Liver (tissue), 9 donors: ENCODE data around the gene TGM3. TPM values are rescaled to one million over a fixed set of nuclear protein-coding genes. Genes with fewer than 3 reads are reported as not detected.

Experiments
- DNase-seq: peaks from one replicate; pipeline ENCODE4 v3.0.0-alpha.2; 2017; ENCODE audit warnings: low spot score
- H3K27ac ChIP-seq, 2 donors: one replicate each; pipeline ENCODE4 v1.7.0; 2013; ENCODE audit warnings: inconsistent platforms in 2 of 2, low read length in 2 of 2, control low read depth in 1 of 2, low read depth in 1 of 2, mild to moderate bottlenecking in 1 of 2
- H3K27me3 ChIP-seq, 4 donors: one replicate each; pipeline versions ENCODE4 v1.6.1 to v1.7.0; 2013; ENCODE audit warnings: low read length in 3 of 4, inconsistent platforms in 1 of 4, mild to moderate bottlenecking in 1 of 4, moderate library complexity in 1 of 4; ENCODE audit not compliant: control insufficient read depth in 4 of 4, insufficient read depth in 4 of 4
- H3K36me3 ChIP-seq, 4 donors: one replicate each; pipeline versions ENCODE4 v1.6.1 to v1.7.0; 2013; ENCODE audit warnings: low read length in 3 of 4, mild to moderate bottlenecking in 3 of 4, low read depth in 1 of 4, moderate library complexity in 1 of 4; ENCODE audit not compliant: control insufficient read depth in 4 of 4, insufficient read depth in 3 of 4
- H3K4me1 ChIP-seq, 4 donors: one replicate each; pipeline versions ENCODE4 v1.6.1 to v1.7.0; 2013; ENCODE audit warnings: low read length in 3 of 4, mild to moderate bottlenecking in 3 of 4, moderate library complexity in 1 of 4; ENCODE audit not compliant: control insufficient read depth in 4 of 4, insufficient read depth in 4 of 4
- H3K4me3 ChIP-seq, 3 donors: one replicate each; pipeline versions ENCODE4 v1.6.1 to v1.7.0; 2013; ENCODE audit warnings: low read length in 3 of 3, control low read depth in 1 of 3, low read depth in 1 of 3, mild to moderate bottlenecking in 1 of 3
- H3K9ac ChIP-seq, 2 donors: one replicate each; pipeline ENCODE4 v1.7.0; 2013; ENCODE audit warnings: low read length in 2 of 2, mild to moderate bottlenecking in 2 of 2, moderate library complexity in 2 of 2, control low read depth in 1 of 2, low read depth in 1 of 2
- H3K9me3 ChIP-seq, 4 donors: one replicate each; pipeline versions ENCODE4 v1.6.1 to v1.7.0; 2013; ENCODE audit warnings: low read length in 3 of 4; ENCODE audit not compliant: control insufficient read depth in 4 of 4
- ATF3 ChIP-seq: IDR thresholded peaks from 2 replicates; pipeline ENCODE4 v1.6.1; 2016; ENCODE audit warnings: antibody characterized with exemption
- CTCF ChIP-seq: fragments of 150-350 bp; IDR thresholded peaks from 2 replicates; pipeline ENCODE4 v1.5.1; 2017; ENCODE audit warnings: improper control_type of control experiment, low read depth, low read length; ENCODE audit not compliant: missing input control
- EGR1 ChIP-seq, 2 donors: IDR thresholded peaks; 2 replicates each; pipeline ENCODE4 v1.6.1; 2016 to 2018; ENCODE audit warnings: antibody characterized with exemption in 2 of 2, low read depth in 2 of 2
- FOXA1 ChIP-seq: IDR thresholded peaks from 2 replicates; pipeline ENCODE4 v1.6.1; 2016; ENCODE audit warnings: antibody characterized with exemption
- FOXA2 ChIP-seq: IDR thresholded peaks from 2 replicates; pipeline ENCODE4 v1.6.1; 2016; ENCODE audit warnings: antibody characterized with exemption
- GABPA ChIP-seq, 2 donors: IDR thresholded peaks in 1 of 2; conservative IDR thresholded peaks in 1 of 2; 2 replicates each; pipeline ENCODE4 v1.6.1; 2016; ENCODE audit warnings: antibody characterized with exemption in 2 of 2, mild to moderate bottlenecking in 1 of 2, moderate library complexity in 1 of 2
- HNF4A ChIP-seq, 2 donors: conservative IDR thresholded peaks; 2 replicates each; pipeline ENCODE4 v1.6.1; 2016; ENCODE audit warnings: antibody characterized with exemption in 2 of 2, mild to moderate bottlenecking in 2 of 2
- HNF4G ChIP-seq: IDR thresholded peaks from 2 replicates; pipeline ENCODE4 v1.6.1; 2016; ENCODE audit warnings: antibody characterized with exemption
- JUND ChIP-seq, 2 donors: IDR thresholded peaks; 2 replicates each; pipeline ENCODE4 v1.6.1; 2016; ENCODE audit warnings: antibody characterized with exemption in 2 of 2
- MAX ChIP-seq: IDR thresholded peaks from 2 replicates; pipeline ENCODE4 v1.6.1; 2016; ENCODE audit warnings: antibody characterized with exemption
- NR2F2 ChIP-seq: IDR thresholded peaks from 2 replicates; pipeline ENCODE4 v1.6.1; 2016; ENCODE audit warnings: antibody characterized with exemption
- RAD21 ChIP-seq, 2 donors: IDR thresholded peaks; 2 replicates each; pipeline ENCODE4 v1.6.1; 2016; ENCODE audit warnings: antibody characterized with exemption in 2 of 2, mild to moderate bottlenecking in 2 of 2
- REST ChIP-seq: IDR thresholded peaks from 2 replicates; pipeline ENCODE4 v1.6.1; 2016; ENCODE audit warnings: antibody characterized with exemption, mild to moderate bottlenecking
- RXRA ChIP-seq, 2 donors: IDR thresholded peaks; 2 replicates each; pipeline ENCODE4 v1.6.1; 2017 to 2018; ENCODE audit warnings: antibody characterized with exemption in 2 of 2, mild to moderate bottlenecking in 1 of 2
- SP1 ChIP-seq: IDR thresholded peaks from 2 replicates; pipeline ENCODE4 v1.6.1; 2018; ENCODE audit warnings: antibody characterized with exemption, mild to moderate bottlenecking
- WGBS: extraction: QIAGEN DNeasy Blood & Tissue Kit; methylation state at CpG from one replicate; pipeline ENCODE4 v1.1.7; 2013; 5-methylcytosine and 5-hydroxymethylcytosine counted together
- polyA plus RNA-seq, 2 donors: library from polyadenylated mRNA; stranded (reverse) in 1 of 2; unstranded in 1 of 2; fragments of 200-250 nt in 1 of 2; fragments of >200 nt in 1 of 2; fragmentation: Nextera tagmentation in 1 of 2; extraction: Ambion mirVana in 1 of 2; gene quantifications; one replicate each; pipeline versions ENCODE4 v1.2.1 to v1.2.3, GENCODE V29; 2013 to 2015
- total RNA-seq, 2 donors: library from RNA; depleted of rRNA; stranded (reverse); fragments of >200 nt; gene quantifications; one replicate each; pipeline ENCODE4 v1.2.3, GENCODE V29; 2014
- donor health status: healthy.
- donor health status: healthy.
- donor health status: healthy.
- donor health status: healthy.
- donor health status: healthy.

The TGM3 gene
- total and polyA plus RNA-seq, 4 donors: 0.05 to 0.28 (median 0.08) TPM; not detected in 1

- no peaks in the 10 kb centered on the region for H3K27me3 ChIP-seq
- H3K4me1 ChIP-seq: peaks cover 5 to 50% (median 42%) of the 10 kb centered on the region in 4 donors
- WGBS: 43% methylated on average over 2 of the region's 2 CpGs
- no peak overlapping the region for H3K27ac ChIP-seq
- TF ChIP-seq FOXA2 (no peak), ATF3 (no peak), HNF4G (no peak), SP1 (no peak), FOXA1 (no peak), JUND (IDR thresholded peaks at IDR 0.05) (no peak), NR2F2 (no peak)
- H3K9me3 ChIP-seq: no peaks in the 10 kb centered on the region
- H3K9ac ChIP-seq: no peak overlapping the region
- no peaks in the 10 kb centered on the region for H3K36me3 ChIP-seq
- DNase-seq: no peak
- H3K4me3 ChIP-seq: no peak overlapping the region
These were observed 9.2 kb downstream of the TGM3 start for GRCh38 chr20:2305029-2305428.

GRCh38 chr20:2305479-2305878 is 9.7 kb downstream of the TGM3 start:
- Histone ChIP-seq H3K9me3 (no peaks in the 10 kb centered on the region), H3K27ac (no peak overlapping the region), H3K27me3 (no peaks in the 10 kb centered on the region), H3K36me3 (no peaks in the 10 kb centered on the region), H3K4me3 (no peak overlapping the region), H3K4me1 (peaks cover 5 to 46% (median 39%) of the 10 kb centered on the region in 4 donors), H3K9ac (no peak overlapping the region)
- no peak for TF ChIP-seq CTCF
- TF ChIP-seq GABPA (IDR thresholded peaks at IDR 0.05 in 1 of 2, conservative IDR thresholded peaks at IDR 0.05 in 1 of 2): no peak
- no peak for TF ChIP-seq ATF3
- no peak for TF ChIP-seq HNF4G
- no peak for TF ChIP-seq NR2F2
- TF ChIP-seq RXRA (IDR thresholded peaks at IDR 0.05): no peak
- TF ChIP-seq REST: no peak
- TF ChIP-seq RAD21 (IDR thresholded peaks at IDR 0.05): no peak
- TF ChIP-seq MAX: no peak
- TF ChIP-seq FOXA1: no peak
- no peak for TF ChIP-seq FOXA2
- TF ChIP-seq HNF4A (conservative IDR thresholded peaks at IDR 0.05): no peak
- TF ChIP-seq SP1: no peak
- no peak for TF ChIP-seq EGR1 (IDR thresholded peaks at IDR 0.05; ENCODE audit: low read depth in 2 of 2)
- TF ChIP-seq JUND (IDR thresholded peaks at IDR 0.05): no peak
- no peak for DNase-seq
- 79% methylated on average over 9 of the region's 9 CpGs for WGBS
